Thyroid gland (tissue), 4 donors: Measurements from ENCODE around the gene STOX1. TPM values are rescaled to one million over a fixed set of nuclear protein-coding genes. Genes with fewer than 3 reads are reported as not detected.

Source experiments
- DNase-seq, 2 donors: peaks; one replicate each; pipeline ENCODE4 v3.0.0-alpha.2; 2019
- H3K27ac ChIP-seq, 3 donors: fragments of 200-600 bp; sonication (generic); 1 replicate in 2 of 3; 2 replicates in 1 of 3; pipeline ENCODE4 v1.5.1; 2016 to 2019; ENCODE audit warnings: mild to moderate bottlenecking in 1 of 3, moderate library complexity in 1 of 3
- H3K27me3 ChIP-seq: fragments of 200-600 bp; sonication (generic); one replicate; pipeline ENCODE4 v1.5.1; 2019
- H3K36me3 ChIP-seq, 2 donors: fragments of 200-600 bp; sonication (generic); one replicate each; pipeline ENCODE4 v1.5.1; 2016 to 2019
- H3K4me1 ChIP-seq, 2 donors: fragments of 200-600 bp; sonication (generic); one replicate each; pipeline ENCODE4 v1.5.1; 2017 to 2019
- H3K4me3 ChIP-seq, 3 donors: fragments of 200-600 bp; sonication (generic); replicated peaks in 1 of 3; 1 replicate in 2 of 3; 2 replicates in 1 of 3; pipeline ENCODE4 v1.5.1; 2016; ENCODE audit warnings: mild to moderate bottlenecking in 1 of 3
- H3K9me3 ChIP-seq: fragments of 200-600 bp; sonication (generic); one replicate; pipeline ENCODE4 v1.5.1; 2017
- CTCF ChIP-seq, 6 experiments: fragments of 200-600 bp in 3 of 6; fragments of 450-650 bp in 3 of 6; sonication (generic) in 3 of 6; IDR thresholded peaks; one replicate each; pipeline ENCODE4 v1.5.1; 2016 to 2019; ENCODE audit warnings: antibody characterized with exemption in 6 of 6, mild to moderate bottlenecking in 2 of 6, inconsistent platforms in 1 of 6, moderate library complexity in 1 of 6
- POLR2A ChIP-seq, 2 donors: fragments of 450-650 bp; IDR thresholded peaks; one replicate each; pipeline ENCODE4 v1.6.1; 2017; ENCODE audit warnings: antibody characterized with exemption in 2 of 2, mild to moderate bottlenecking in 2 of 2, moderate library complexity in 1 of 2
- WGBS, 2 donors: methylation state at CpG; one replicate each; pipeline ENCODE4 v1.1.5; 2017; 5-methylcytosine and 5-hydroxymethylcytosine counted together
- intact Hi-C: fragments of 100-400 bp; cut with DNase I; formaldehyde crosslinking; loops from one replicate; pipeline ENCODE4 v1.15.1; 2023
- total RNA-seq, 4 donors: library from RNA; depleted of rRNA; stranded (reverse); fragments of >200 nt; gene quantifications; one replicate each; pipeline ENCODE4 v1.2.3, GENCODE V29; 2016

The STOX1 gene
- total RNA-seq, 4 donors from 2014 or later: 8.5 to 14.9 (median 10.0) TPM

DNA sequence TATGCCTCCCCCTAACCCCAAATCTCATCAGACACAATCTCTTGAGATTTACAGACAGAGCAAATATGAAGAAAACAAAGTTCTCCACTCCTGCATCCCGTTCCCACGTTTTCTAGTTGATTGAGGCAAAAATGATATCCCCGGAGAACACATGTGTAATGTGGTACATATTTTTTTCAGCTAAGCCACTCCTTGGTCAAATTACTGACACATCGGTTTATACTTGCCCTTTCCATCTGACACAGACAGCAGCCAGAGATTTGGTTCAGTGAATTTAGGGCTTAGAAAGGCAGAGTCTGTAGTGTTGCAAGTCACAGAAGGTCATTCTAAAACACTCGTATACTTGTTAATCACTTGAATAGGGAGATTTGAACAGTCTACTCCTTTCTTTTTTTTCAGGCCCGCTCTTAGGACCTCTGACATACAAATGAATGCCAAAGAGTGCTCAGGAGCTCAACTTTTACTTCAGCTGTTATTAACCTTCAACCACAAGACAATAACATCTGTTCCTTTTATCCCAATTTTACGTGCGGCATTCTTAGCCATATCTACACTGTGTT is 71.9 kb downstream of the STOX1 start:
- H3K27ac ChIP-seq: no peak overlapping the region
- no peaks in the 10 kb centered on the region for H3K36me3 ChIP-seq
- WGBS, 2 donors: 88% methylated on average over 8 of the region's 8 CpGs
- no peaks in the 10 kb centered on the region for H3K9me3 ChIP-seq
- no peak overlapping the region for H3K4me3 ChIP-seq
- H3K27me3 ChIP-seq: no peaks in the 10 kb centered on the region
- peaks cover 6 to 11% of the 10 kb centered on the region in 2 donors for H3K4me1 ChIP-seq
- TF ChIP-seq CTCF (IDR thresholded peaks at IDR 0.05): no peak
- no peak for TF ChIP-seq POLR2A (IDR thresholded peaks at IDR 0.05)
- intact Hi-C loops: loop anchor here (5.0 to 10.0 kb wide), 3 partner anchors 72 to 344 kb away; partner anchors contain the start of gene STOX1
- DNase-seq: no peak

DNA sequence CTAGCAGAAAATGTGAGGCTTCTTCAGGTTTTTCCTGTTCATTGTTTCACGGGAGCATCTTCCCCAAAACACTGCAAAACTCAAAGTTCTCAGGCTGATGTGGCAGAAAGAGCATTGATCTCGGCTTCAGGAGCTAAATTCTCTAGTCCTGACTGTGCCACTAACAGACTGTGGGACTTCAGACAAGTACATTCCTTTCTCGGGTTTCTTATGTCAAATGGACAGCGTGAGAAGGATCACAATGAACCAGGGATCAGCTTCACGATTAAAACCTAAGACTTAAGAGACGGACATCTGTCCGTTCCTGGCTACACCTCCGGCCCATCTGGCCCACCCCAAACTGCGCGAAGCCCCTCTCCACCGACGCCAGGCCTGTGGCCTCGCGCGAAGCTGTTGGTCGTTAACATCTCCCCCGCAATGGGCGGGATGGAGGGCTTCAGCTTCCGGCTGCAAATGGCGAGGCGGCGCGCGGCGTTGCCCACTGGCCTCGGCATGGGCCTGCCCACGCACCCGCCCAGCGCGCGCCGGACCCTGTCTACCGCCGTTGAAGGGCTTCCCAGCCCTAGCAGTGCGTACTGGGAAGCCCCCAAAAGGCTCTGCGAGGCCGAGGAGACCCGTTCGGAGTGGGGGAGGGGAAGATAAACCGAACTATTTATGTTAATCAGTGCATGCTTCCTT is 73.2 kb downstream of the STOX1 start:
- H3K36me3 ChIP-seq: no peaks in the 10 kb centered on the region
- H3K27ac ChIP-seq: peak overlapping the region; percentile 99 to 100 (median 99)
- no peaks in the 10 kb centered on the region for H3K27me3 ChIP-seq
- WGBS, 2 donors: 6 to 12% methylated on average over 11 to 31 of the region's 40 CpGs
- H3K4me3 ChIP-seq: peak overlapping the region; percentile 34 to 69 (median 68)
- peaks cover 6 to 11% of the 10 kb centered on the region in 2 donors for H3K4me1 ChIP-seq
- DNase-seq: no peak
- intact Hi-C loops: no loop called here
- no peaks in the 10 kb centered on the region for H3K9me3 ChIP-seq
- TF ChIP-seq CTCF (IDR thresholded peaks at IDR 0.05): no peak
- peak in 1 of 2 donors; percentile 72 for TF ChIP-seq POLR2A (IDR thresholded peaks at IDR 0.05)

- H3K27me3 ChIP-seq: no peaks in the 10 kb centered on the region
- H3K4me3 ChIP-seq: peak within 1 kb of the TSS; percentile 68 to 70 (median 69)
- peak; percentile 68 to 79 for TF ChIP-seq POLR2A (IDR thresholded peaks at IDR 0.05)
- peak in 4 of 6 experiments; percentile 7 to 24 (median 16) for TF ChIP-seq CTCF (IDR thresholded peaks at IDR 0.05)
- intact Hi-C loops: no loop called here
- no peaks in the 10 kb centered on the region for H3K9me3 ChIP-seq
- WGBS, 2 donors: 1% methylated on average over 28 to 43 of the region's 47 CpGs
- peak within 1 kb of the TSS; percentile 99 to 100 (median 99) for H3K27ac ChIP-seq
- no peaks in the 10 kb centered on the region for H3K36me3 ChIP-seq
- peak; percentile 98 to 99 for DNase-seq
- peaks cover 6 to 11% of the 10 kb centered on the region in 2 donors for H3K4me1 ChIP-seq
Observed at GRCh38 chr10:68901105-68901927, 74.0 kb downstream of the STOX1 start, which contains the start of gene DDX50. Gene DDX50 (plus strand): TSS chr10:68901315. CDS start chr10:68901385, 70 bp downstream.

- intact Hi-C loops: no loop called here
- Histone ChIP-seq H3K27ac (no peak overlapping the region), H3K4me1 (peaks cover 6 to 11% of the 10 kb centered on the region in 2 donors), H3K9me3 (no peaks in the 10 kb centered on the region), H3K36me3 (peaks cover 0 to 2% of the 10 kb centered on the region in 2 donors), H3K4me3 (no peak overlapping the region), H3K27me3 (no peaks in the 10 kb centered on the region)
- no peak for DNase-seq
- WGBS, 2 donors: 72 to 77% methylated on average over 5 of the region's 5 CpGs
- TF ChIP-seq POLR2A (IDR thresholded peaks at IDR 0.05) (no peak), CTCF (IDR thresholded peaks at IDR 0.05) (no peak)
Observed at GRCh38 chr10:68902382-68902781, 75.1 kb downstream of the STOX1 start.
